ENCODE results near the gene COA1.
"Not testable (repeated sequence)": the region's sequence is repeated elsewhere in the genome, so short reads cannot be mapped to it uniquely, and the experiment has no call there.

Gene COA1

GRCh38 chr7:43602256-43602655 is 127.1 kb downstream of the COA1 start (continued):
- no peak for TF ChIP-seq CREB5 (CRISPR knock-in tag; IDR thresholded peaks at IDR 0.05; ENCODE audit: low read depth)
- TF ChIP-seq ARNTL (CRISPR knock-in tag; IDR thresholded peaks at IDR 0.05; ENCODE audit: borderline replicate concordance, low read depth) = no peak

DNA sequence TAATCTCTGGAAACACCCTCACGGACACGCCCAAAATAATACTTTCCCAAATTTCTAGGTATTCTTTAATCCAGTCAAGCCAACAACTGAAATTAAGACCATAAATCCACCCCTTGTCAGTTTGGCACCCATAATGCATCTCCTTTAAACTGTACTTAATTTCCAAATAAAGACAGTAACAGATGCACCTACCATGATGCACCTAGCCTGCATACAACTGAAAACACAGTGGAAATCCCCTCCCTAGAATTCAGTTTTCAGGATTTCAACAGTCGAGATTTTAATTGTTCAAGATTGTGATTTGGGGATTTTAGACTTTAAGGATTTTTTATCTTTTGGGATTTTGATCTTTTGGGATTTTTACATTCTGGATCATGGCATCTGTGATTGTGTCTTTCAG is 129.3 kb downstream of the COA1 start:
- TF ChIP-seq ZNF70 (CRISPR knock-in tag; IDR thresholded peaks at IDR 0.05) (no peak), GLIS3 (CRISPR knock-in tag; IDR thresholded peaks at IDR 0.05) (no peak), CSDC2 (CRISPR knock-in tag; IDR thresholded peaks at IDR 0.05) (no peak), ZC3H10 (CRISPR knock-in tag; IDR thresholded peaks at IDR 0.05) (no peak), BACH2 (CRISPR knock-in tag; IDR thresholded peaks at IDR 0.05; ENCODE audit: borderline replicate concordance) (no peak), PPARA (CRISPR knock-in tag; IDR thresholded peaks at IDR 0.05; ENCODE audit: borderline replicate concordance) (no peak), ZNF565 (CRISPR knock-in tag; conservative IDR thresholded peaks at IDR 0.05; ENCODE audit: low read depth) (no peak), SNAI2 (CRISPR knock-in tag; IDR thresholded peaks at IDR 0.05) (no peak), POU6F1 (CRISPR knock-in tag; IDR thresholded peaks at IDR 0.05; ENCODE audit: borderline replicate concordance, low read depth) (no peak), RARB (CRISPR knock-in tag; IDR thresholded peaks at IDR 0.05) (no peak), TOX (CRISPR knock-in tag; IDR thresholded peaks at IDR 0.05; ENCODE audit: borderline replicate concordance) (no peak), ESRRG (CRISPR knock-in tag; IDR thresholded peaks at IDR 0.05) (no peak)
- TF ChIP-seq, protein P1, sequence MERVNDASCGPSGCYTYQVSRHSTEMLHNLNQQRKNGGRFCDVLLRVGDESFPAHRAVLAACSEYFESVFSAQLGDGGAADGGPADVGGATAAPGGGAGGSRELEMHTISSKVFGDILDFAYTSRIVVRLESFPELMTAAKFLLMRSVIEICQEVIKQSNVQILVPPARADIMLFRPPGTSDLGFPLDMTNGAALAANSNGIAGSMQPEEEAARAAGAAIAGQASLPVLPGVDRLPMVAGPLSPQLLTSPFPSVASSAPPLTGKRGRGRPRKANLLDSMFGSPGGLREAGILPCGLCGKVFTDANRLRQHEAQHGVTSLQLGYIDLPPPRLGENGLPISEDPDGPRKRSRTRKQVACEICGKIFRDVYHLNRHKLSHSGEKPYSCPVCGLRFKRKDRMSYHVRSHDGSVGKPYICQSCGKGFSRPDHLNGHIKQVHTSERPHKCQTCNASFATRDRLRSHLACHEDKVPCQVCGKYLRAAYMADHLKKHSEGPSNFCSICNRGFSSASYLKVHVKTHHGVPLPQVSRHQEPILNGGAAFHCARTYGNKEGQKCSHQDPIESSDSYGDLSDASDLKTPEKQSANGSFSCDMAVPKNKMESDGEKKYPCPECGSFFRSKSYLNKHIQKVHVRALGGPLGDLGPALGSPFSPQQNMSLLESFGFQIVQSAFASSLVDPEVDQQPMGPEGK (CRISPR knock-in tag; IDR thresholded peaks at IDR 0.05; ENCODE audit: borderline replicate concordance) = no peak
- TF ChIP-seq, protein P2, sequence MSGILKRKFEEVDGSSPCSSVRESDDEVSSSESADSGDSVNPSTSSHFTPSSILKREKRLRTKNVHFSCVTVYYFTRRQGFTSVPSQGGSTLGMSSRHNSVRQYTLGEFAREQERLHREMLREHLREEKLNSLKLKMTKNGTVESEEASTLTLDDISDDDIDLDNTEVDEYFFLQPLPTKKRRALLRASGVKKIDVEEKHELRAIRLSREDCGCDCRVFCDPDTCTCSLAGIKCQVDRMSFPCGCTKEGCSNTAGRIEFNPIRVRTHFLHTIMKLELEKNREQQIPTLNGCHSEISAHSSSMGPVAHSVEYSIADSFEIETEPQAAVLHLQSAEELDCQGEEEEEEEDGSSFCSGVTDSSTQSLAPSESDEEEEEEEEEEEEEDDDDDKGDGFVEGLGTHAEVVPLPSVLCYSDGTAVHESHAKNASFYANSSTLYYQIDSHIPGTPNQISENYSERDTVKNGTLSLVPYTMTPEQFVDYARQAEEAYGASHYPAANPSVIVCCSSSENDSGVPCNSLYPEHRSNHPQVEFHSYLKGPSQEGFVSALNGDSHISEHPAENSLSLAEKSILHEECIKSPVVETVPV (CRISPR knock-in tag; IDR thresholded peaks at IDR 0.05) = no peak
- ATAC-seq = no peak

DNA sequence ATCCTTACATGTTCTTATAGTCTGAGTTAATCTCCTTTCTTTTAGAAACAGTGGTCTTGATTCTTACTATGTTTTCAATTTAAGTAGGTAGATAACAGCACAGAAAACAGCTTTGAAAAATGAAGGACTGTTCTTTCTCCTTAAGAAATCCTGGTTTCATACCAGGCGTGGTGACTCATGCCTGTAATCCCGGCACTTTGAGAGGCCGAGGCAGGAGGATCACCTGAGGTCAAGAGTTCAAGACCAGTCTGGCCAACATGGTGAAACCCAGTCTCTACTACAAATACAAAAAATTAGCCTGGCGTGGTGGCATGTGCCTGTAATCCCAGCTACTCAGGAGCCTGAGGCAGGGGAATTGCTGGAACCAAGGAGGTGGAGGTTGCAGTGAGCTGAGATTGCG is 132.9 kb downstream of the COA1 start:
- ATAC-seq = not testable (repeated sequence)

DNA sequence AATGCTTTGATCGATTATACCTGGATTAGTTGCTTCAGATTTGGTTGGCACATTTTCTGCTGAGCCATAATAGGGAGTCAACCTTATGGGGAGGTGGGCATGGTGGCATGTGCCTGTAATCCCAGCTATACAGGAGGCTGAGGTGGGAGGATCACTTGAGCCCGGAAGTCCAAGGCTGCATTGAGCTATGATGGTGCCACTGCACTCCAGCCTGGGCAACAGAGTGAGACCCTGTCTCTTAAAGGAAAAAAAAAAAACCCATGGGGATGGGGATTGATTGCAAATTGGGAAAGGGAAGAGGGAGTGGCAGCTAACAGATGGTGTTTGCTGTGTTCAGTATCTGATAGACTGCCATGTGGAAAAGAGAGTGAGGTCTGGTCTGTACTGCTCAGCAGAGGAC is 135.3 kb downstream of the COA1 start:
- peak; percentile 14; the same call in 1 of the 3 replicates for ATAC-seq

DNA sequence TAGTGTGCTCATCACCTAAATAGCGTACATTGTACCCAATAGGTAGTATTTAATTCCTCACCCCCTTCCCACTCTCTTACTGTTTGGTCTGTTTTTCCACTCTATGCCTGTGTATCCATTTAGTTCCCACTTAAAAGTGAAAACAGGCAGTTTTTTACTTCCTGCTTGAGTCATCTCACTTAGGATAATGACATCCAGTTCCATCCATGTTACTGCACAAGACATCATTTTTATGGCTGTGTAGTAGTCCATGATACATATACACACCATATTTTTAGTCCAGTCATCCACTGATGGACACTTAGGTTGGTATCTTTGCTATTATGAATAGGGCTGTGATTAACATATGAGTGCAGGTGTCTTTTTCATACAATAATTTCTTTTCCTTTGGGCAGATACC is 136.3 kb downstream of the COA1 start:
- ATAC-seq = no peak
- TF ChIP-seq SNAI2 (CRISPR knock-in tag; IDR thresholded peaks at IDR 0.05) (no peak), ZNF565 (CRISPR knock-in tag; conservative IDR thresholded peaks at IDR 0.05; ENCODE audit: low read depth) (no peak), ZFP30 (CRISPR knock-in tag; IDR thresholded peaks at IDR 0.05) (no peak), ESRRG (CRISPR knock-in tag; IDR thresholded peaks at IDR 0.05) (no peak), CREB5 (CRISPR knock-in tag; IDR thresholded peaks at IDR 0.05; ENCODE audit: low read depth) (no peak), ZC3H10 (CRISPR knock-in tag; IDR thresholded peaks at IDR 0.05) (no peak), TOX (CRISPR knock-in tag; IDR thresholded peaks at IDR 0.05; ENCODE audit: borderline replicate concordance) (no peak), ISL1 (CRISPR knock-in tag; IDR thresholded peaks at IDR 0.05) (no peak), ZNF8 (CRISPR knock-in tag; IDR thresholded peaks at IDR 0.05) (no peak)
- TF ChIP-seq, protein P2 (CRISPR knock-in tag; IDR thresholded peaks at IDR 0.05) = no peak

More for the DNA sequence above, 135.3 kb downstream of the COA1 start:
- no peak for TF ChIP-seq ZFP3 (CRISPR knock-in tag; IDR thresholded peaks at IDR 0.05)
- TF ChIP-seq BACH2 (CRISPR knock-in tag; IDR thresholded peaks at IDR 0.05; ENCODE audit: borderline replicate concordance) = no peak
- TF ChIP-seq, protein P1 (CRISPR knock-in tag; IDR thresholded peaks at IDR 0.05; ENCODE audit: borderline replicate concordance) = no peak
- no peak for TF ChIP-seq GLIS3 (CRISPR knock-in tag; IDR thresholded peaks at IDR 0.05)
- no peak for TF ChIP-seq ISL1 (CRISPR knock-in tag; IDR thresholded peaks at IDR 0.05)

All from SK-N-SH treated with all-trans-retinoic acid at 6 μM for 48 hours (cell line).